GM21825 (cell line): ENCODE data around the gene NUMBL.
"Not testable (repeated sequence)": the region's sequence is repeated elsewhere in the genome, so short reads cannot be mapped to it uniquely, and the experiment has no call there.

Source experiments
- ATAC-seq: cut with Tn5 transposase; IDR thresholded peaks from one replicate; pipeline ENCODE4 v1.9.1; 2021; ENCODE audit warnings: mild to moderate bottlenecking, moderate library complexity; ENCODE audit not compliant: unreplicated experiment

Gene NUMBL

GRCh38 chr19:40667602-40668001, 22.8 kb downstream of the NUMBL start:
- no peak for ATAC-seq

- no peak for ATAC-seq
These were observed 23.5 kb downstream of the NUMBL start for GRCh38 chr19:40666803-40667438.

- ATAC-seq = no peak
These were observed 26.5 kb downstream of the NUMBL start for GRCh38 chr19:40663695-40664692.

GRCh38 chr19:40662925-40663694, 27.3 kb downstream of the NUMBL start:
- ATAC-seq = peak; percentile 74

- no peak for ATAC-seq
These were observed 28.8 kb downstream of the NUMBL start for GRCh38 chr19:40661616-40662015.

- no peak for ATAC-seq
These were observed 30.9 kb downstream of the NUMBL start for GRCh38 chr19:40659566-40659965.

GRCh38 chr19:40659116-40659515, 31.3 kb downstream of the NUMBL start:
- no peak for ATAC-seq

- no peak for ATAC-seq
These were observed 32.4 kb downstream of the NUMBL start for GRCh38 chr19:40658031-40658430.

- ATAC-seq = not testable (repeated sequence)
These were observed 34.8 kb downstream of the NUMBL start for GRCh38 chr19:40655684-40656083.

GRCh38 chr19:40652303-40652702, 38.1 kb downstream of the NUMBL start:
- not testable (repeated sequence) for ATAC-seq

GRCh38 chr19:40650749-40651305, 39.6 kb downstream of the NUMBL start:
- no peak for ATAC-seq

GRCh38 chr19:40649903-40650675, 40.4 kb downstream of the NUMBL start:
- ATAC-seq = not testable (repeated sequence)

- no peak for ATAC-seq
These were observed 43.7 kb downstream of the NUMBL start for GRCh38 chr19:40646743-40647254.

- ATAC-seq = no peak
These were observed 47.6 kb downstream of the NUMBL start for GRCh38 chr19:40642757-40643305.

GRCh38 chr19:40642051-40642706, 48.3 kb downstream of the NUMBL start:
- ATAC-seq = no peak

GRCh38 chr19:40641281-40641680, 49.2 kb downstream of the NUMBL start:
- no peak for ATAC-seq

- no peak for ATAC-seq
These were observed 49.7 kb downstream of the NUMBL start for GRCh38 chr19:40640744-40641143.

- ATAC-seq = no peak
These were observed 50.8 kb downstream of the NUMBL start for GRCh38 chr19:40639638-40639982.

GRCh38 chr19:40638327-40638726, 52.1 kb downstream of the NUMBL start:
- ATAC-seq = no peak
